OCI-LY3 (cell line): ENCODE measurements around the gene CFAP77.

Experiments used
- CTCF ChIP-seq: fragments of 200-600, 300-600 bp; sonication (generic); IDR thresholded peaks from 2 replicates; pipeline ENCODE4 v1.5.1; 2014; ENCODE audit warnings: antibody characterized with exemption, low read length, low read depth
- EZH2phosphoT487 ChIP-seq: fragments of 200-600 bp; shearing (Covaris generic); IDR thresholded peaks from 2 replicates; pipeline ENCODE4 v1.6.1; 2018; ENCODE audit warnings: antibody characterized with exemption, mixed run types, low read depth

GRCh38 chr9:132472599-132472998 is 62.6 kb downstream of the CFAP77 start:
- TF ChIP-seq EZH2phosphoT487 (no peak), CTCF (no peak)
